T-helper 2 cell treated with Interferon-gamma antibody and Interleukin-4, amounts not matched to agents 100 ng/mL and 5 ng/mL, for 36 hours (primary cell): ENCODE data around the gene NOVA2. TPM values are rescaled to one million over a fixed set of nuclear protein-coding genes. Genes with fewer than 3 reads are reported as not detected.

Experiments
- intact Hi-C: fragments of 100-400 bp; cut with micrococcal nuclease; formaldehyde crosslinking; loops from one replicate; pipeline ENCODE4 v1.15.1; 2023
- total RNA-seq: library from RNA; stranded (reverse); gene quantifications from 2 replicates; pipeline ENCODE4 v1.2.3, GENCODE V29; 2022

The NOVA2 gene, protein sequence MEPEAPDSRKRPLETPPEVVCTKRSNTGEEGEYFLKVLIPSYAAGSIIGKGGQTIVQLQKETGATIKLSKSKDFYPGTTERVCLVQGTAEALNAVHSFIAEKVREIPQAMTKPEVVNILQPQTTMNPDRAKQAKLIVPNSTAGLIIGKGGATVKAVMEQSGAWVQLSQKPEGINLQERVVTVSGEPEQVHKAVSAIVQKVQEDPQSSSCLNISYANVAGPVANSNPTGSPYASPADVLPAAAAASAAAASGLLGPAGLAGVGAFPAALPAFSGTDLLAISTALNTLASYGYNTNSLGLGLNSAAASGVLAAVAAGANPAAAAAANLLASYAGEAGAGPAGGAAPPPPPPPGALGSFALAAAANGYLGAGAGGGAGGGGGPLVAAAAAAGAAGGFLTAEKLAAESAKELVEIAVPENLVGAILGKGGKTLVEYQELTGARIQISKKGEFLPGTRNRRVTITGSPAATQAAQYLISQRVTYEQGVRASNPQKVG
- total RNA-seq = 0.02 and 0.09 TPM in 2 replicates

DNA sequence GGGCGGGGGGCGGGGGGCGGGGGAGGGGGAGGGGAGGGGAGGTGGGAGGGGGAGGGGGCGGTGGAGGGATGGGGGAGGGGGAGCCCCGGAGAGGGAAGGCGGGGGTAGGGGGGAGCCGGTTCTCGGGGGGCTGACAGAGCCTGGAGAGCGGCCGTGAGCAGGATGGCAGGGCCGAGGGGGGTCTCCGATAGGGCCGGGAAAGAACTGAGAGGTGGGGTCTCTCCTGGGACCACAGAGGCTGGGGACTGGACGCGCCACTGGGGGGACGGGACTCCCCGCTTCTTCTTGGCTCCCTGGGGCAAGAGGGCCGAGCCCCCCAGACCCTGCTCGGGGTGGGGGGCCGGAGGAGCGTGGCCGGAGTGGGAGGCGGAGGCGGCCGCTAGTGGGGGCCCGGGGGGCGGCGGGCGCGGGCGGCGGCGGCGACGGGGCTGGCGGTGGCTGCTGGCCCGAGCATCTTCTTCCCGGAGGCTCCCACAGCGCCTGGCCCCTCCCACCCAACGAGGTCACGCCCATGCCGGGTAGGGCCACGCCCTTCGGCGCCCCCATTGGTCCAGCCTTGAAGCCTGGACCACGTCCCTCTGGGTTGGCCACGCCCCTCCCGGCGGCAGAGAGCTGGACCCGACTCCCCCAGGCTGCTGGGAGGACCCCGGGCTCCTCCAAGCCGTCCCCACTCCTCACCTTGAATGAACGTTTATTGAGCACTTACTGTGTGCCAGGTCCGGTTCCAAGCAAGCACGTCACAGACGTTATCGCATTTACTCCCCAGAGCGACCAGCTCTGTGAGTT, at the start of gene NOVA2:
NOVA2 (minus strand) TSS at position 313 of the 786 bp plus-strand sequence. CDS start 514 bp downstream, outside the sequence.
- intact Hi-C loops = no loop called here

DNA sequence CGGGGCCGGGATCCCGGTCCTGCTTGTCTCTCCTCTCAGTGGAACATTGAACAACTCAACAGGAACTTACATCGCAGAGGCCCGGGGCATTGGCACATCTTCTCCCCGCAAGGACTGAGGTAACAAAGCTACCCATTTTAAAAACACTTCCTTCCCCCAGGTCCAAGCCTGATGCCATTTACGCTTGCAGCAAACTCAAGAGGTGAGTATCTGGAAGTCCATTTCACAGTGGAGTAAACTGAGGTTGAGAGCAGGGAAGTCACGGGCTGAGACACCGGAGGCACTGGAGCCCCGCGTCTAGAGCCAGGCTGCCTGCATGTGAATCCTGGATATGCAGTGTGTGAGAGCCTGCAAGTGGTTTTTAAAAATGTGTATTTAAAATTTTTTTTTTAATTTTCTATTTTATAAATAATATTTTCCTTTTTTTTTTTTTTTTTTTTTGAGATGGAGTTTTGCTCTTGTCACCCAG, 49.7 kb upstream of the NOVA2 start:
- intact Hi-C loops = no loop called here

DNA sequence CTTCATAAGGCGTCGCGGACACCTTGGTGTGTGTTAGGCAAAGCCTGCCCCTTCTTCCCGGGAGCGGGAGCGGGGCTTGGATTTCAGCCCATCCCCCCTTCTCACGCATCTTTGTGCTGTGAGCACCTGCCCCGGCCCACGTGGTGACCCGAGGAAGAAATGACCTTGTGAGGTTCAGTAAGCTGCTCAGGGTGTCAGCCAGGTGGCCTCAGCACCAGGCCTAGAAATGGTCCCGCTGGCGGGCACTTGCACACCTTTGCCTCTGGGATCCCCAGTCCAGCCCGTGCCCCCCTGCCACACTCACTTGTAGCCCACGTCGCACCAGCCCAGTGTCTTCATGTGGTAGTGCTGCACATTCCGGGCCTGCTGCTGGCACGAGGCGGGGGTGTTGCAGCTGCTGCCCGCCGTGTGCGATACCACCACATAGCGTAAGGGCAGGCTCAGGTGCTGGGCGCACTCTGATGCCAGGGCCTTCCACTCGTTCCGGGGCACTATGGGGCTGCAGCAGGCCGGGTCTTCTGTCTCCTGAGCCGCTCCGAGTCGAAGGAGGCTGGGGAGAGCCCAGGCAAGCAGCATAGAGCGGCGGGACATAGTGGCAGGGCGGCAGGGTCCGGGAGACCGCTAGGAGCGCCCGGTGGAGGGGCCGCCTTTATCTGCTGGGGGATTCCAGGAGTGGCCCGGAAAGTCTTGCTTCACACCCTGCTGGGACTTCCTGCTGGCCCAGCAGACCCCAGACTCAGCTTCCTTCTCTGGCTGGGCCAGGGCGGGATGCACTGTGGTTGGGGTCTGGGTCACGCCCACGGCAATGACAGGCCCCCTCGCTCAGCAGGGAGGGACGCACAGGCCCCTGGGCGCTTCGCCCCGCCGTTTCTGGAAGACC, 49.0 kb upstream of the NOVA2 start, which contains the start of gene PGLYRP1:
PGLYRP1 (minus strand) TSS at position 623 of the 880 bp plus-strand sequence; CDS start at position 591, 32 bp downstream.
- intact Hi-C loops = no loop called here

DNA sequence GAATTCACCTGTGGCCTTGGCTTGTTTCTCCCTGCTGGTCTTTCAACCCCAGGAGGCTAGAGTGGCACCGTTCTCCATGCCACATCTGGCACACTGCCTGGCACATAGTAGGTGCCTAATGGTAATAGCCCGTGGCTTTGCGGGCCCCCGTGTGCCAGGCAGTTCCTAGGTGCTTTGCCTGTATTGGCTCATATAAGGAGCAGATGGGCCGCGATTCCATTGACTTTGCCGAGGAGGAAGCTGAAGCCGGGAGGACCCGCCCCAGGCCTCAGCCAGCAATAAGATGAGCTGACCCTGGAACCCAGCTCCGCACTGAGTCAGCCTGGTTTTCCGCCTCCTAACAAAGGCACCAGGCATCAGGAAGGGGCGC, 48.4 kb upstream of the NOVA2 start:
- intact Hi-C loops = no loop called here

DNA sequence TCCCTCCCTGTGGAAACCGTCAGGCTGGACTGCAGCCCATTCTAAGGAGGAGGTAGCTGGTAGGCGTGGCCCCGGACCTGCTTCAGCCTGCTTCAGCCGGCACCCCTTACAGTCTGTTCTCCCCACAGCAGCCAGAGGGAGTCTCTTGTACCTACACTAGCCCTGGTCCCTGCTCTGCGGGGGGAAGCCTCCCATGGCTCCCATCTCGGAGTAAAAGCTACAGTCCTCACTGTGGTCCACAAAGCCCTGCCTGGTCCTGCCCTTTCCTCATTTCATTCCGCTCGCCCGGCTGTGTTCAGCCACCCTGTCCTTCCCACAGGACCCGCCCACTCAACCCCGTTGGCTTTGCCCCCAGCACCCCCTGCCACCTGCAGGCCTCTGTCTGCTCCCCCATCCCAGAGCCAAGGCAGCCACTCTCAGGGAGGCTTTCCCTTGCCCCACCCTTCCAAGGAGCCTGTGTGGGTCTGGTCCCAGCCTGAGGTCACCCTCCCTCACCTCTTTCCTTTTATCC, 47.9 kb upstream of the NOVA2 start:
- intact Hi-C loops = no loop called here

DNA sequence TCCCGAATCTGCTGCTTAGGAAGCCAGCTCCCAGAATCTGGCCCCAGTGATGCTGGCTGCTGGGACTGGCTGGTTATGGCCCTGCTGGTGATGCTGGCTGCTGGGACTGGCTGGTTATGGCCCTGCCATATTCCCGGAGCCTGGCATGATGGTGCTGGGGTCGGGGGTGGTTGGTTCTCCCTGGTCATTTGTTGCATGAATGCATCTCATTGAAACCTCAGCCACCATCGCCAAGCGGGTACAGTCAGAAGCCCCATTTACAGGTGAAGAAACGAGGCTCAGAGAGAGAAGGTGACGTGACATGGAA, 47.1 kb upstream of the NOVA2 start:
- intact Hi-C loops = no loop called here

DNA sequence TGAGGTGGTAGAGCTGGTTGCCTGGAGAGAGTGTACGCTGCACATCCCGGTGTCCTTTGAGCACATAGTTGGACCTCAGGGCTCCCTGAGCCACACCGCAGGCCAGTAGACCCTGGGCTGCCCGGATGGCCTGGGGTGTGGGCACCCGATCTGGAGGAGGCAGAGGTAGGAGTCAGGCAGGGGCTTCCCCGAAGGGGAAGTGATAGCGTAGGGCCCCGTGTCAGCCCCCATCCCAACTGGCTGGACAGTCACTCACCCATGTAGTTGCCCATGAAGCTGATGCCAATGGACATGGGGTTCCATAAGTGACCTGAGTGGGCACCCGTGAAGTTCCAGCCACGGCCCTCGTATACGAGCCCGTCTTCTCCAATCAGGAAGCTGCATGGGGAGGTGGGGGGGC, 45.6 kb upstream of the NOVA2 start:
- intact Hi-C loops = loop anchor here (5.0 kb wide), 2 partner anchors 92 to 202 kb away; partner anchors contain the start of gene RSPH6A

DNA sequence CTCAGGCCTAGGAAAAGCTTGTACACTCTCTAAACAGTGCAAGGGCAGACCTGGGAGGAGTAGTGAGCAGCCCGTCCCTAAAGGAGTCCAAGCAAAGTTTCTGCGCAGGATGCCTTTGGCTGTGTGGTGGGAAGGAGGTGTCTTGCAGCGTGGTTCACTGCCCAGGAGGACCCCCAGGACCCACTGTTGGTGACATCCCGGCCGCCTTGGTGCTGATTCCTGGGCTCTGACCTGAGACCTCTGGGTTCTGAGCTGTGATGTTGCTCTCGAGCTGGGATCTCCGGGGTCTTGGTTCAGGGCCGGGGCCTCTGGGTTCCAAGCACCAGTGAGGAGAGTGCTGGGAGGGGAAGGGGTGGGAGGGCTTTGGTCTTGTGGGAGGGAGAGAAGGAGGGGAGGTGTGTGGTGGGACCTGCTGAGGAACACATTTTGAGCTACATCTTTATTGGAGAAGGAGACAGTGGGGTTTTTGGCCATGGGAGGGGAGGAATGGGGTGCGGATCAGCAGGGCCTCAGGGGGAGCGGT, 45.1 kb upstream of the NOVA2 start:
- intact Hi-C loops = loop anchor here (5.0 kb wide), 2 partner anchors 91 to 201 kb away; partner anchors contain the start of gene RSPH6A

DNA sequence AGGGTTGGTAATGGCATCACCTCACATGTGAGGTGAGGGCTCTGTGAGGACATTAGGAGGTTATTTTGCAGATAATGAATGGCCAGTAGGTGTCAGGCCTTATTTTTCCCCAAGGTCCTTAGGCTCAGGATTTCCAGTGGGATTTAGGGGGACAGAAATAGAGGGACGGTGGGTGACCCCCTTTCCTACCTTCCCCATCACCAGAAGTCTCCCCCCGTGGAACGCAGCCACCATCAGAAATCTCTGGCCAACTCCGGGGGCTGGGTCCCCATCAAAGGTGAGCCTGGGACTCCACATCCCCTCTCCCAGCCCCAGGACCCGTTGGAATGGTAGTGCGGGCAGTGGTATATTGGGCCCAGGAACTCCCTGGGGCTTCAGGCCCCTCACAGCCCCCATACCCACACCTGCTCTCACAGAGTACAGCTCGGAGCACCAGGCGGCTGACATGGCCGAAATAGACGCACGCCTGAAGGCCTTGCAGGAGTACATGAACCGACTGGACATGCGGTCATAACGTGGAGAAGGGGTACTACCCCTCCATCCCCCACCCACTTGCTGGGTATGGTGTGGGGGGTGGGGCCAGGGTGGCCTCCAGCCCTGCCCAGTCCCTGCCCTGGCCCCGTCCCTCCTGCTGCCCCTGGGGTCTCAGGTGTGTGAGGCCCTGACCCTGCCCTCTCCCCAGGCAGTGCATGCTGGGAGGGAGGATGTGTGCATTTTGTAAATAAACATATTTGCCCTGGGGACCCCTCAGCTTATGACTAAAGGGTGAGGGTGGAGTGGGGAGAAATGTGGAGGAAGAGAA, 44.4 kb upstream of the NOVA2 start:
- intact Hi-C loops = loop anchor here (2.0 to 5.0 kb wide), 3 partner anchors 91 to 247 kb away; partner anchors contain the start of gene RSPH6A

DNA sequence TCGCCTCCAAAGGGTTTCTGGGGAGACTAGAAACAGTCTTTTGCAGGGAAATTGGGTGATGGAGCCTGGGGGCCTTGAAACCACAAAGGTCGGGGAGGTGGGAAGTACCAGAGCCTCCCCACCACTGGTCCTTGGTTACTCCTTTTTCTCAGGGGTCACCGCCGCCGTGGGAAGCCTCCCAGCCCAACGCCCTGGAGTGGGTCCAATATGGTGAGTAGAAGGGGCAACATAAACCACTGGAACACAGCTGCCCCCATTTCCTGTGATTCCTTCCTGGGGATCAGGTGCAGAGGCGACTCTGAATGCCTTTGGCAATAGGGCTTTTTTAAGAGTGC, 43.4 kb upstream of the NOVA2 start:
- intact Hi-C loops = loop anchor here (2.0 to 5.0 kb wide), 3 partner anchors 90 to 246 kb away; partner anchors contain the start of gene RSPH6A

DNA sequence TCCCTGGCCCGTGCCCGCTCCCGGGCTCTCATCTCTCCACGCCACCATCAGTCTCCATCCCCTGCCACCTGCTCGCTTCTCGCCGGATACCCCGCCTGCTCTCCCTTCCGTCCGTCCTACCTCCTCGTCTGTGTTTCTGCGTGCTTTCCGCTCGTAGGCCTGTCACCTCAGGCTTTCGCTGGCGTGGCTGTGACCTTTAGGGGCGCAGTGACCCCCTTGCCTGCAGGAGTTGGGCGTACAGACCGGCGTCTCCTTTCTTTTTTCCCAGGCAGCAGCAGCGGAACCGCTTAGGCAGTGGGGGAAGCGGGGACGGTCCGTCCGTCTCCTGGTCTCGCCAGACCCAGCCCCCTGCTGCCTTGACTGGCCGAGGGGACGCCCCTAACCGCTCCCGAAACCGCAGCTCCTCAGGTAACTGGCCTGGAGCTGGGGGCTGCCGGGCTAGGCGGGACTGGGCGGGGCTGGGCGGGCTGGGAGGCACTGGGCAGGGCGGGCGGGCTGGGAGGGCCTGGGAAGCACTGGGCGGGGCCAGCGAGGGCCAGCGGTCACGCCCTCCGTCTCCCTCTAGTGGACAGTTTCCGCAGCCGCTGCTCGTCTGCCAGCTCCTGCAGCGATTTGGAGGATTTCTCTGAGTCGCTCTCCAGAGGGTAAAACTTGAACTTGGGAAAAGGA, 42.9 kb upstream of the NOVA2 start:
- intact Hi-C loops = loop anchor here (1.0 to 5.0 kb wide), 4 partner anchors 21 to 246 kb away; partner anchors contain the start of genes CCDC61 and RSPH6A

DNA sequence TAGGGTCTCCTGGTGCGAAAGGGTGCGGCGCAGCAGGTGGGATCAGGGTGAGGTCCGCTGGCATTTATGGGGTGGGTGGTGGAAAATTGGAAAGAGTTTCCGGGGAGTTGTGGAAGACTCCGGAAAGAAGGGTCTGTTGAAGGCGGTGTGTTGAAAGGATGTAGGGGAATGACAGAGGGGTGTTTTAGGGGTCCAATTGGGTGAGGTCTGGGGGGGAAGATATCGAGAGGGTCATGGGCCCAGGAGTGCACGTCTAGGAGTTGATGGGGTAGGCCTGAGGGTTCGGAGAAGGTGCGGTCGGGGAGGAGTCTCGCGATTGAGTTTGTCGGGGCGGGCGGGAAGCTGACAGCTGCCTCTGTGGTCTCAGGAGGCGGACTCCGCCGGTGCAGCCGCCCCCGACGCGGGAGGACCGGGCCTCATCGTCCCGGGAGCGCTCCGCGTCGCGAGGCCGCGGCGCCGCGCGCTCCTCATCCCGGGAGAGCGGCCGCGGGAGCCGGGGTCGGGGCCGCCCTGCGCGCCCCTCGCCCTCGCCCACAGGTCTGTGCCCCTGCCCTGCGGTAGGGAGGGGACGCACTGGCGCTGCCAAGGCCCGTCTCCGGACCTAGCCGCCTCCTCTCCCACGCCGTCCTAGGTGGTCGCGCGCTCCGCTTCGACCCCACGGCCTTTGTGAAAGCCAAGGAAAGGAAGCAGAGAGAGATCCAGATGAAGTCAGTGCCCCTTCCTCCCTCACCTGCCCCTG, 42.2 kb upstream of the NOVA2 start:
- intact Hi-C loops = loop anchor here (1.0 to 5.0 kb wide), 4 partner anchors 21 to 245 kb away; partner anchors contain the start of genes CCDC61 and RSPH6A

DNA sequence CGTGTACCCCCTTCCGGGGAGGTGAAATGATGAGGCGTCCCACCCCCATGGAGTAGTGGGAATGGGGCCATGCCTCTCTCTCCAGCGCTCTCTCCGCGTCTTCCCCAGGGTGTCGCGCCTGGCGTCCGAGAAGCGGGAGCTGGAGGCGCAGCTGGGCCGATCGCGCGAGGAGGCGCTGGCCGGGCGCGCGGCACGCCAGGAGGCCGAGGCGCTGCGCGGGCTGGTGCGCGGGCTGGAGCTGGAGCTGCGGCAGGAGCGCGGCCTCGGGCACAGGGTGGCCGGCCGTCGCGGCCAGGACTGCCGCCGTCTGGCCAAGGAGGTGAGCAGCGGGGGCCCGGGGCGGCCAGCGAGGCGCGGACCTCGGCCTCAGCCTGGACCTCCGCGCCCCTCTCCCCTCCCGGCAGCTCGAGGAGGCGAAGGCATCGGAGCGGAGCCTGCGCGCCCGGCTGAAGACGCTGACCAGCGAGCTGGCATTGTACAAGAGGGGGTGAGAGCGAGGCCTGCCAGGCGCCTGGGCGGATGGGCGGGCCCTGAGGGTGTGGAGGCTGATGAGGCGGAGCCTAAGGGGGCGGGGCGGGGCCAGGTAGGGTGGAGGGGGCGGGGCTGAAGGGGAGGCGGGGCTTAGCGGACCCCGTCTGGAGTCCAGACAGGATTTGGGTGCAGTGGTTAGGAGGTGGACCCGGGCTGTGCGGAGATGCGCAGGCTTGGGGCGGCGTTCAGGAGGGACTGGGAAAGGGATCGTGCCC, 41.4 kb upstream of the NOVA2 start:
- intact Hi-C loops = loop anchor here (5.0 kb wide), 2 partner anchors 88 to 198 kb away; partner anchors contain the start of gene RSPH6A

DNA sequence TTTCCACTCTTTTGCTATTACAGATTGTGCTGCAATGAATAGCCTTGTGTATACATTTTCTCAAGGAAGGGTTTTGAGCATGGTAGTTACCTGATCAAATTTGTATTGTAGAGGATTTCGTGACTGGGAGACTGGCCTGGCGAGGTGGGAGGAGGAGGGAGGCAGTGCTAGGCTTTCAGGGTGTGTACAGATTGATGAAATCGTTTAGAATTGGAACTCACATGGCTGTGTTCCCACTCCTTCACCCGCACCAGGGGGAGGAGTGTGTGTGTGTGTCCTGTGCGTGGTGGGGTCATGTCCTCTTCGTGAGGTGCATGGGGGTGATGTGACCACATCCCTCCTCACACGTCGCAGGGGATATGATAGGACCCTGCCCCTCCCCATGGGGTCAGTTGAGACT, 40.9 kb upstream of the NOVA2 start:
- intact Hi-C loops = no loop called here

DNA sequence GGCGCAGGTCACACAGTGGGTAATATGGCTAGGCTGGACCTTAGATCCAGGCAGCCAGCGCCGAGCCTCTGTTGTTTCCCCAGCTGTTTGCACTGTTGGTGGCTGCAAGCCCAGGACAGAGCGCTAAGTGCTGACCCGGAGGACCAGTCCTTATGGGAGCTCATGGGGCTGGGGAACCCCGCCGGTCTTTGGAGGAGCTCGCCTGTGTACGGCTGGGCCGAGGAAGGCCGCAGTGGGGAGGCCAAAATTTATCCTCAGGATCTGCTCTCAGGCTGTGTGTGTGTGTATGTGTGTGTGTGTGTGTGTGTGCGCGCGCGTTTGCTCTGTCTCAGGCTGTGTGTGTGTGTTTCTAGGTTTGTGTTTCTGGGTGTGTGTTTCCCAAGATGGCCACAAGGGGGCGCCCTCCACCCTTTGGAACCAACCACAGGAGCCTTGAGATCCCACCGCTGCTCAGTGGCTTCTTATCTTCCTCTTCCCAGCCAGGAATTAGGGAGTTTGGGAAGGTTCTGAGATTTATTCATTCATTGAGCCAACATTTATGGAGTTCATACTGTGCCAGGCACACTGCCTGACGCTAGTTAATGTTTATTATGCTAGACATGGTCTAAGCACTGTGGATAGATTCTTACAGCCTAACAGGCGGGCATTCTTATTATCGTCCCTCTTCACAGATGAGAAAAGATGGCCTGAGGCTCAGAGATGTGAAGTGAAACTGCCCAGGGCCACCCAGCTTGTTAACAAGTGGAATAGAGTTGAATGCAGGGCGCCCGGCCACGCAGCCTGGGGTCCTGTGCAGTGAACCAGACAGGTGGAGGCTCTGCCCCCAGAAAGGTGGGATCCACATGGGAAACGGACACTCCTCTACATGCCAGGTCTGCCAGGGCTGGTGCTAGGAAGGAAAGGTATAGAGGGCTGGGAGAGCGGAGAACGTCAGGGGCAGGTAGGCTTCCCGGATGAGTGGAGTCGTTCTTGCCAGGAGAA, 36.2 kb upstream of the NOVA2 start:
- intact Hi-C loops = no loop called here

DNA sequence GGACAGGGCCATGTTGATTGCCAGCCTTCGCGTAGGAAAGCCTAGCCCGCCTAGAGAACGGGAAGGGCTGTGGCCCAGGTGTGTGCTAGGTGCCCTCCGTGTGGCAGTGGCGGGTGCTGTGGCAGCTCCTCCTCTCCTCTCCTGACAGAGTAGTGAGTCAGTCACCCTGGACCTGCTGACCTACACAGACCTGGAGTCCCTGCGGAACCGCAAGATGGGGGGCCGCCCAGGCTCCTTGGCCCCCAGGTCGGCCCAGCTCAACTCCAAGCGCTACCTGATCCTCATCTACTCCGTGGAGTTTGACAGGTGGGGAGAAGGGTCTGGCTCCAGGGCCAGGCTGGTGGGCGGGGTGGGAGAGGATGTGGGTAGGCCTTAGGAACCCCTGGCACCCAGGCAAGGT, 32.7 kb upstream of the NOVA2 start:
- intact Hi-C loops = no loop called here
